Skin epidermis (tissue), 12 donors: ENCODE data around the gene CAPN11.
"Not testable (repeated sequence)": the region's sequence is repeated elsewhere in the genome, so short reads cannot be mapped to it uniquely, and the experiment has no call there.

Experiments used
- H3K27ac ChIP-seq, 21 experiments: fragments of 200-600 bp; sonication (generic) in 11 of 21; one replicate each; pipeline ENCODE4 v1.5.0; 2020; ENCODE audit warnings: mild to moderate bottlenecking in 3 of 21, inconsistent platforms in 2 of 21, moderate library complexity in 2 of 21
- H3K4me3 ChIP-seq, 7 experiments: fragments of 200-600 bp; sonication (generic) in 2 of 7; one replicate each; pipeline ENCODE4 v1.5.0; 2020; ENCODE audit warnings: inconsistent platforms in 2 of 7, mild to moderate bottlenecking in 2 of 7, moderate library complexity in 1 of 7

CAPN11 gene

GRCh38 chr6:44176762-44177509 lies 18.3 kb downstream of the CAPN11 start:
- no peak overlapping the region for H3K4me3 ChIP-seq
- peak overlapping the region in 3 of 21 experiments; percentile 7 to 42 (median 20) for H3K27ac ChIP-seq

DNA sequence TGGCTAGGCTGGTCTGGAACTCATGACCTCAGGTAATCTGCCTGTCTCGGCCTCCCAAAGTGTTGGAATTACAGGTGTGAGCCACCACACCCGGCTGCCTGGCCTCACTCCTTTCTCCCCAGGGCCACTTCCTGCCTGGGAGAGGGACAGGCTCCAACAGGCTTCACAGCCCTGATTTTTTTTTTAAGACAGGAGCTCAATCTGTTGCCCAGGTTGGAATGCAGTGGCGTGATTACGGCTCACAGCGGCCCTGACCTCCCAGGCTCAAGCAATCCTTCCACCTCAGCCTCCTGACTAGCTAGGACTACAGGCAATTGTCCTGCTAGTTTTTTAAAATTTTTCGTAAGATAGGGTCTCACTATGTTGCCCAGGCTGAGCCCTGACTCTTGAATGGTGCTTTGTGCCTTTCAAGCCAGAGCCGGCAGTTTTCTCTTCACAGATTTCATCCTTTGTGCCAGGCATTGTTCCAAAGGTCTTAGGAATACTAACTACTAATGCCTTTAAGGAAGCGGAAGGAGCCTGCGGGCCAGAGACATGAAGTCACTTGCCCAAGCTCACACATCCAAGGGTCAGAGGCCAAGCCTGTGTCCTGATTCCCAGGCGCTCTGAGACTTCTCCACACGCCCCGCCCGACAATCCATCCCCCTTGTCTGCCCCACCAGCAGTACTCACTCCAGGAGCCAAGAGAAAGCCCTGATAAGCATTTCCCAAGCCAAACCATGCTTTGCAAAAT lies 19.2 kb downstream of the CAPN11 start:
- H3K4me3 ChIP-seq = no peak overlapping the region
- peak overlapping the region in 11 of 21 experiments; percentile 3 to 60 (median 40) for H3K27ac ChIP-seq

- no peak overlapping the region for H3K4me3 ChIP-seq
- H3K27ac ChIP-seq = peak overlapping the region in 9 of 21 experiments; percentile 5 to 60 (median 40)
Observed at GRCh38 chr6:44178424-44179071, 19.9 kb downstream of the CAPN11 start.

- Histone ChIP-seq H3K4me3 (no peak overlapping the region), H3K27ac (peak overlapping the region in 2 of 21 experiments; percentile 40 to 55)
Observed at GRCh38 chr6:44179072-44179536, 20.5 kb downstream of the CAPN11 start.

DNA sequence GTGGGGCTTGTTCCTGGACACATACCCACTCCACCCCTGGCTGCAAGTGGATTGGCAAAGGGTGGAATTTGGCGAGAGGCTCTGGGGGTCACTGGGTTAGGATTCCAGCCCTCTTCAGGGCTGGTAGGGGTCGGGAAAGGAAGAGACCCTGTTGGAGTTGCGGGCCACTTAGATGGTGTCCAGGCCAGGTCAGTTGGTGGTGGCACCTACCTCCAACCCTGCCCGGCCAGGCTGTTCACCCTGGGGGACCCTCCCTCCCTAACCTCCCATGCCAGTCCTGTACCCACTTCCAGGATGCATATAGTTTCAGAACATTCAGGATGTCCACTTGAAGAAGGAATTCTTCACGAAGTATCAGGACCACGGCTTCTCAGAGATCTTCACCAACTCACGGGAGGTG lies 21.0 kb downstream of the CAPN11 start:
- no peak overlapping the region for H3K4me3 ChIP-seq
- H3K27ac ChIP-seq = peak overlapping the region in 1 of 21 experiments; percentile 55

GRCh38 chr6:44180406-44180805 lies 21.8 kb downstream of the CAPN11 start:
- Histone ChIP-seq H3K4me3 (no peak overlapping the region), H3K27ac (no peak overlapping the region)

GRCh38 chr6:44180886-44181285 lies 22.3 kb downstream of the CAPN11 start:
- H3K27ac ChIP-seq = no peak overlapping the region

DNA sequence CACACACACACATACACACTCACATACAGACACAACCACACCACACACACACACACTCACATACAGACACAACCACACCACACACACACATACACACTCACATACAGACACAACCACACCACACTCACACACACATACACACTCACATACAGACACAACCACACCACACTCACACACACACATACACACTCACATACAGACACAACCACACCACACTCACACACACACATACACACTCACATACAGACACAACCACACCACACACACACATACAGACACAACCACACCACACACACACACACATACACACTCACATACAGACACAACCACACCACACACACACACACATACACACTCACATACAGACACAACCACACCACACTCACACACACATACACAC lies 23.2 kb downstream of the CAPN11 start:
- H3K4me3 ChIP-seq, H3K27ac ChIP-seq: not testable (repeated sequence)

More at GRCh38 chr6:44180886-44181285, 22.3 kb downstream of the CAPN11 start:
- H3K4me3 ChIP-seq = no peak overlapping the region

DNA sequence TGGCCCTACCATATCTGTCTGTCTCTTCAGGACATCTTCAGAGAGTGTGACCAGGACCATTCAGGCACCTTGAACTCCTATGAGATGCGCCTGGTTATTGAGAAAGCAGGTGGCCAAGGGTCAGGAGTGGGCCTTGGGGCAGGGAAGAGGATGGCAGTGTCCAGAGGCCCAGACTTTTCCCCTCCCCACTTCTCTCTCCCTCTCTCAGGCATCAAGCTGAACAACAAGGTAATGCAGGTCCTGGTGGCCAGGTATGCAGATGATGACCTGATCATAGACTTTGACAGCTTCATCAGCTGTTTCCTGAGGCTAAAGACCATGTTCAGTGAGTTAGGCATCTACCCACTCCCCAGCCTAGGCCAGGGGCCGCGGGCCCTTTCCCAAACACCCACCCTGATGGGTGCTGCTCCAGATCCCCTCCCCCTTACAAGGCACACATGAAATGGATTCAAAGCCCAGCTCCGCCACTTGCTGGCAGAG lies 24.3 kb downstream of the CAPN11 start:
- Histone ChIP-seq H3K4me3 (no peak overlapping the region), H3K27ac (peak overlapping the region in 1 of 21 experiments; percentile 3)

- no peak overlapping the region for H3K4me3 ChIP-seq
- no peak overlapping the region for H3K27ac ChIP-seq
Observed at GRCh38 chr6:44183783-44184182, 25.2 kb downstream of the CAPN11 start.

DNA sequence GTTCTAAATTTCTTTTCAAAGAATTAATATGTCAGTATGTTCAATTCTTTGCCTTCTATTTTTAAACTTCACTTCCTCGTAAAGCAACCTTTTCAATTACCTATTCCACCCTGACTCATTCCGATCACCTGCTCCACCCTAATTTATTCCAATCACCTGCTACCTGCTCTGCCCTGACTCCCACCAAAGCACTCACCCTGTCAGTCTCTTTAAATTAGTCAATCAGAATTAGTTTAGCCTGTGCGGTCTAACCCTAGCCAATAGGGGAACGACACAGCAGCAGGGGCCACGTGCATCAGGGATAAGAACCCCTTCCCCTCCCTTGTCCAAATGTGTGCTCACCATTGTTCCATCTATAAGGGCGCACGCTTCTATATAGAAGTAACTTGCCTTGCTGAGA lies 26.7 kb downstream of the CAPN11 start:
- H3K27ac ChIP-seq, H3K4me3 ChIP-seq: not testable (repeated sequence)

DNA sequence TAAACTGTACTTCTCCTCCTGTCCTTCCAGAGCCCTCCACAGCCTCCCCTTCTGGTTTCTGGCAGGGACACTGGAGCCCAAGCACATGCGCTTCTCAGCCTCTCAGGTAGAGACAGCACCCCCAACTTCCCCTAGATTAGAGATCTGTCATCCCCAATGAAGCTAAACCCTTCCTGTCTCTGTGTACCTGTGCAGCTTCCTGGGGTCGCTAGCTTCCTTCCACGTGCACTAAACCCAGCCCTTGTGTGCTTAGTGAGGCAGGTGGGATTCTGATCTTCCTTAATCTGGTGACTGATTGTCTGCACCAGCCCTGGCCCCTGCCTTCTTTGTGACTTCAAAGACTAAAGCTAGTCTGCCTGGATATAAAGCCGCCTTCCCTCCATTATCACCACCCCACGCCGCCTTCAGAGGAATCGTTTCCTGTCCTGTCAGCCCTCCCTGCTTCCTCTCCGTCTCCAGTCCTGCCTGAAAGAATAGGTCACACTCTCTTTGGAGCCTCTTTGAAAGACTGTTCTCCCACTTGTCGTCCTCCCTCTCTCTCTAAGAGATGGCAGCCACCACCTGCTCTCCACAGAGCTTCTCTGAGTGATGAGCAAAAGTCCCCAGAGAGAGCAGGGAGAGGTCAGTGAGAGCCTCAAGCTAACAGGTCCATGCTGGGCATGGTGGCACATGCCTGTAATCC lies 27.5 kb downstream of the CAPN11 start:
- no peak overlapping the region for H3K4me3 ChIP-seq
- peak overlapping the region in 8 of 21 experiments; percentile 1 to 38 (median 28) for H3K27ac ChIP-seq

DNA sequence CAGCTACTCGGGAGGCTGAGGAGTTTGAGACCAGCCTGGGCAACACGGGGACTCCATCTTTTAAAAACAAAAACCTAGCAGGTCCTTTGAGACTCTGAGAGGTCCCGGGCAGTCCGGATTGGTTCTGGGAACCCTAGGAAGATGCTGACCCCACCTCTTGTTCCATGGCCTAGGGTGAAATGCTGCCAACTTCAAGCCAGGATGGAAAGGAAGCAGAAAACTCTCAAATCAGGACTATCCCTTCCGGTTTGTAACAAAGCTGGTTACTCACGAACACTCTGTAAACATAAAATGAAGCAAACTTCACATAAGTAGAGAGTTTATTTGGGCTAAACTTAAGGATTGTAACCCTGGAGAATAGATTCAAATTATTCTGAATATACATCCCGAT lies 28.0 kb downstream of the CAPN11 start:
- H3K4me3 ChIP-seq = no peak overlapping the region
- peak overlapping the region in 6 of 21 experiments; percentile 13 to 38 (median 34) for H3K27ac ChIP-seq

DNA sequence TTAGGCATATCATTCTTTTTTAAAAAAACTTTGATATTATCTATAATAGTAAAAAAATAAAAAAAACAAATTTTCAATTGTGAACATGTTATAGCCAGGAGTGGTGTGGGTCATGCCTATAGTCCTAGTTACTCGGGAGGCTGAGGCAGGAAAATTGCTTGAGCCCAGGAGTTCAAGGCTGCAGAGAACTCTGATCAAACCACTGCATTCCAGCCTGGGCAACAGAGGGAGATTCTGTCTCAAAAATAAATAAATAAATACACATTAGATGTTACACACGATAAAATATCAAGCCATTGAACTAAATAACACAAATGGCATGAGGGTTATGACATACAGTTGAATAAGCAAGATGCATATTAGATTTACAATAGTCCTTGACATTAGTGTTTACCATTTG lies 30.2 kb downstream of the CAPN11 start:
- no peak overlapping the region for H3K27ac ChIP-seq
- H3K4me3 ChIP-seq = no peak overlapping the region

DNA sequence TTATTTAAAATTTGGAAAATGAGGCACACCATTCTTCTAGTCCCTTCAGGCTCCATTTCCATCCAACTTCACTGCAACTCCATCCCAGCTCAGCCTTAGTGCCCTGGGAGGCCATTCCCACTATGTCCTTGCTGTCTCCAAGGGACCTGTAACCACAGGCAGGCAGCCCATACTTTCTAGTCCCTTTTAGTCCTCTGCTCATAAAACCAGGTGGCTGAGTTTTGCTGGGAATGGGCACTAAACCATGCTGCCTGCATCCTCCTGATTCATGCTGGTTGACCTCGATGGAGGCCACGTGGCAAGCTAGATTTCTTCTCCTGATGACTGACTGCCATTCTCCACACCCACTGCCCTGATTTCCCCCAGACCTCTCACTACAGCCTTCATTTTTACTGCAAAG lies 30.6 kb downstream of the CAPN11 start:
- Histone ChIP-seq H3K4me3 (no peak overlapping the region), H3K27ac (no peak overlapping the region)

GRCh38 chr6:44190715-44191114 lies 32.1 kb downstream of the CAPN11 start:
- H3K4me3 ChIP-seq = no peak overlapping the region

GRCh38 chr6:44192428-44193041 lies 33.9 kb downstream of the CAPN11 start:
- peak overlapping the region in 3 of 21 experiments; percentile 9 to 50 (median 11) for H3K27ac ChIP-seq
- H3K4me3 ChIP-seq = peak overlapping the region in 1 of 7 experiments; percentile 2

More at GRCh38 chr6:44190715-44191114, 32.1 kb downstream of the CAPN11 start:
- no peak overlapping the region for H3K27ac ChIP-seq

DNA sequence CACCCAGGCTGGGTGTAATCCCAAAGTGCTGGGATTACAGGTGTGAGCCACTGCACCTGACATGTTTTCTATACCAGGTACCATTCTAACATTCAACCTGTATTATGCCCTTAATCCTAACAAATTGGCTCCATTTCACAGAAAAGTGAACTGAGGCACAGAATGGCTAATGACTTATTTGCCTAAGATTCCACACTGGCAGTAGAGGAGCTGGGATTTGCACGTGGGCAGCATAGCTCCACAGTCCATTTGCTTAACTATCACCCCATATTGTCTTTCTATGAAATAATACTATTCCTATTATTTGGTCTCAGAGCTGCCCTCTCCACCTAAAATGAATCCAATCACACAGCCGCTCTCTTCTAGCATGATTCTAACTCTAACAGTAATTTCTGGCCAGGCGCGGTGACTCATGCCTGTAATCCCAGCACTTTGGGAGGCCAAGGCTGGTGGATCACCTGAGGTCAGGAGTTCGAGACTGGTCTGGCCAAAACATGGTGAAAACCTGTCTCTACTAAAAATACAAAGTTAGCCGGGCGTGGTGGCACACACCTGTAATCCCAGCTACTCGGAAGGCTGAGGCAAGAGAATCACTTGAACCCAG lies 34.8 kb downstream of the CAPN11 start:
- Histone ChIP-seq H3K27ac (no peak overlapping the region), H3K4me3 (no peak overlapping the region)

GRCh38 chr6:44194326-44194725 lies 35.7 kb downstream of the CAPN11 start:
- H3K4me3 ChIP-seq = no peak overlapping the region
- H3K27ac ChIP-seq = no peak overlapping the region
